Osteocyte (in vitro differentiated cells): ENCODE measurements around the gene SYCN. TPM values are rescaled to one million over a fixed set of nuclear protein-coding genes. Genes with fewer than 3 reads are reported as not detected.

ENCODE experiments used
- DNase-seq: peaks from one replicate; pipeline ENCODE4 v3.0.0; 2021; ENCODE audit warnings: mixed read lengths; ENCODE audit not compliant: unreplicated experiment; ENCODE audit errors: extremely low spot score
- H3K27ac Mint-ChIP-seq: one replicate; pipeline ENCODE4 v1.8.0; 2021; ENCODE audit warnings: mild to moderate bottlenecking, mixed read lengths; ENCODE audit not compliant: unreplicated experiment
- H3K27me3 Mint-ChIP-seq: one replicate; pipeline ENCODE4 v1.8.0; 2021; ENCODE audit warnings: mixed read lengths; ENCODE audit not compliant: unreplicated experiment
- H3K36me3 Mint-ChIP-seq: one replicate; pipeline ENCODE4 v1.8.0; 2021; ENCODE audit warnings: mixed read lengths; ENCODE audit not compliant: unreplicated experiment
- H3K4me1 Mint-ChIP-seq: one replicate; pipeline ENCODE4 v1.8.0; 2021; ENCODE audit warnings: mixed read lengths; ENCODE audit not compliant: unreplicated experiment
- H3K4me3 Mint-ChIP-seq: one replicate; pipeline ENCODE4 v1.8.0; 2021; ENCODE audit warnings: mild to moderate bottlenecking, moderate library complexity, mixed read lengths; ENCODE audit not compliant: unreplicated experiment
- H3K9me3 Mint-ChIP-seq: one replicate; pipeline ENCODE4 v1.8.0; 2021; ENCODE audit warnings: mixed read lengths; ENCODE audit not compliant: unreplicated experiment
- CTCF ChIP-seq: fragments of 200-600 bp; sonication (generic); IDR thresholded peaks from 2 replicates; pipeline ENCODE4 v1.5.0; 2021; ENCODE audit warnings: antibody characterized with exemption, mild to moderate bottlenecking, moderate library complexity
- total RNA-seq: library from RNA; stranded (reverse); gene quantifications from 2 replicates; pipeline ENCODE4 v1.2.1, GENCODE V29; 2021

Gene SYCN
- total RNA-seq, 1 donor from 2014 or later: not detected

- Mint-ChIP-seq H3K36me3 (no peaks in the 10 kb centered on the region), H3K9me3 (no peaks in the 10 kb centered on the region), H3K27me3 (no peaks in the 10 kb centered on the region), H3K4me3 (no peak overlapping the region), H3K27ac (no peak overlapping the region), H3K4me1 (peaks cover 13% of the 10 kb centered on the region)
- no peak for TF ChIP-seq CTCF
- DNase-seq: no peak
These were observed 36.4 kb downstream of the SYCN start for GRCh38 chr19:39167461-39168257.

GRCh38 chr19:39166571-39167391 lies 37.3 kb downstream of the SYCN start:
- H3K27ac Mint-ChIP-seq: no peak overlapping the region
- no peak for DNase-seq

GRCh38 chr19:39165857-39166256 lies 38.2 kb downstream of the SYCN start:
- no peaks in the 10 kb centered on the region for H3K9me3 Mint-ChIP-seq
- H3K27me3 Mint-ChIP-seq: no peaks in the 10 kb centered on the region
- no peak for DNase-seq
- H3K4me1 Mint-ChIP-seq: peaks cover 7% of the 10 kb centered on the region
- H3K4me3 Mint-ChIP-seq: no peak overlapping the region
- no peak overlapping the region for H3K27ac Mint-ChIP-seq
- no peak for TF ChIP-seq CTCF
- no peaks in the 10 kb centered on the region for H3K36me3 Mint-ChIP-seq

More at GRCh38 chr19:39166571-39167391, 37.3 kb downstream of the SYCN start:
- TF ChIP-seq CTCF: no peak
- Mint-ChIP-seq H3K36me3 (no peaks in the 10 kb centered on the region), H3K27me3 (no peaks in the 10 kb centered on the region), H3K9me3 (no peaks in the 10 kb centered on the region), H3K4me3 (no peak overlapping the region), H3K4me1 (peaks cover 12% of the 10 kb centered on the region)

- H3K4me1 Mint-ChIP-seq: peaks cover 7% of the 10 kb centered on the region
- TF ChIP-seq CTCF: no peak
- DNase-seq: no peak
- no peaks in the 10 kb centered on the region for H3K27me3 Mint-ChIP-seq
- H3K4me3 Mint-ChIP-seq: no peak overlapping the region
- no peak overlapping the region for H3K27ac Mint-ChIP-seq
- no peaks in the 10 kb centered on the region for H3K36me3 Mint-ChIP-seq
- H3K9me3 Mint-ChIP-seq: no peaks in the 10 kb centered on the region
These were observed 39.8 kb downstream of the SYCN start for GRCh38 chr19:39164289-39164688.

GRCh38 chr19:39163621-39164020 lies 40.4 kb downstream of the SYCN start:
- peaks cover 2% of the 10 kb centered on the region for H3K36me3 Mint-ChIP-seq
- TF ChIP-seq CTCF: no peak
- no peak overlapping the region for H3K27ac Mint-ChIP-seq
- no peaks in the 10 kb centered on the region for H3K9me3 Mint-ChIP-seq
- H3K27me3 Mint-ChIP-seq: no peaks in the 10 kb centered on the region
- no peak for DNase-seq
- peaks cover 7% of the 10 kb centered on the region for H3K4me1 Mint-ChIP-seq
- no peak overlapping the region for H3K4me3 Mint-ChIP-seq
